ENCODE results near the gene PALD1.

Gene PALD1

GRCh38 chr10:70458329-70459060, 20.1 kb upstream of the PALD1 start:
- DNase-seq = peak; percentile 84

DNA sequence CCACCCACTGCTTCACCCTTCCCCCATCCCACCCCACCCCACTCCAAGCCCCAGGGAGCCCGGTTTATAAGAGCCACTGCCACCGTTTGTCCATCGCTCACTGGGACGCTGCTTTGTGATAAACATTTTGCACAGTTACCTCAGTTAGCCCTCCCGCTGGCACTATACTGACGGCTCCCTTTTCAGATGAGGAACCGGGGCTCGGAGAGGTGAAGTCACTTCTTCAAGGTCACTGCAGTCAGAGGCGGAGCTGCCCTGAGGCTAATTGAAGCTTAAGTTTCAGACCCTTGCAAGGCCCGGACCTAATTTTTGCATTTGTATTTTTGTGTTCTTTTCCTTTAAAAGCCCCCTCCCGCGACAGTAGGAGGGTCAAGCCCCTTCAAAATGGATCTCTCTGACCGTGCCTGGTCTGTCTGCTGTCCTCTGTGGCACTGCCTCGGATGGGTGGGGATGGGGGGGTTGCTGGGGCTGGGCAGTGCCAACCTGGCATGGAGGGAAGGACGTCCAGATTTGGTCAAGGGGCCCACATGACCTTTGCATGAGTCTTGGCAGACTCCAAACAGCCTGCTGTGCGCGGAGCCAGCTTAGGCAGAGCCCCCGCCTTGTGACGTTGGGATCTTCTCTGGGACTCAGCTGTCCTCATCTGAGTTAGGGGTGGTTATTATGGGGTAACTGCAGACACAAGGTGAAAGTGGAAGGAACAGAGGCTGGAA, 19.4 kb upstream of the PALD1 start:
- DNase-seq = no peak

GRCh38 chr10:70459774-70460490, 18.6 kb upstream of the PALD1 start:
- no peak for DNase-seq

DNA sequence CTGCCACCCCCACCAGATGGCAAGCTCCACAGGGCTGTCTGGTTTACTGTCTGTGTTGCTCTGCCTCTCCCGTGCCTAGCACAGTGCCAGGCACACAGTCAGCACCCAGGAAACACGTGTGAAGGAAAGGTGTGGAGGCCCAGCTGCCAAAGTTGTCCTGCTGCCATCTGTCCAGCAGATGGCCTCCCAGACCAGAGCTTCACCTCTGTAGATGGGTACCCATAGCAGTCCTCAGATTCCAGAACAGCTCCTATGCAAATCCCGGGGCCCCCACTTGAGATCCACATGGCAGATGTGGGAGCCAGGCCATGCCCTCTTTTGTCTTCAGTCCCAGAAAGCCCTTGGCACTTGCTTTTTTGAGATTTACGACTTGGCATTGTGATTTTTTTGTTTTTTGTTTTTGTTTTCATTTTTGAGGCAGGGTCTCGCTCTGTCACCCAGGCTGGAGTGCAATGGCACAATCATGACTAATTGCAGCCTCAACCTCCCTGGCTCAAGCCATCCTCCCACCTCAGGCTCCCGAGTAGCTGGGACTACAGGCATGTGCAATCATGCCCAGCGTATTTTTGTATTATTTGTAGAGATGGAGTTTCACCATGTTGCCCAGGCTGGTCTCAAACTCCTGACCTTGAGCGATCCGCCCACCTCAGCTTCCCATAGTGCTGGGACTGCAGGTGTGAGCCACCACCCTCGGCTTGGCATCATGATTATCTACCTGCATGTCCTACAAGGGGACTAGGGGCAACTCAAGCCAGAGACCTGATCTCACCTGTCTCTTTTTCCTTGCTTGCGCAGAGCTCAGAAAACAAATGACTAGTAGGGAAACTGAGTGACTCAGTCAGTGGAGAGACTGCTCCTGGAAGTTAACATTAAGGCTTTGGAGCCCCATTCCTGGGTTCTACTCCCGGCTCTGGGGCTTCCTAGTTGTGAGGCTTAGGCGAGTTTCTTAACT, 16.9 kb upstream of the PALD1 start:
- peak; percentile 43 for DNase-seq

DNA sequence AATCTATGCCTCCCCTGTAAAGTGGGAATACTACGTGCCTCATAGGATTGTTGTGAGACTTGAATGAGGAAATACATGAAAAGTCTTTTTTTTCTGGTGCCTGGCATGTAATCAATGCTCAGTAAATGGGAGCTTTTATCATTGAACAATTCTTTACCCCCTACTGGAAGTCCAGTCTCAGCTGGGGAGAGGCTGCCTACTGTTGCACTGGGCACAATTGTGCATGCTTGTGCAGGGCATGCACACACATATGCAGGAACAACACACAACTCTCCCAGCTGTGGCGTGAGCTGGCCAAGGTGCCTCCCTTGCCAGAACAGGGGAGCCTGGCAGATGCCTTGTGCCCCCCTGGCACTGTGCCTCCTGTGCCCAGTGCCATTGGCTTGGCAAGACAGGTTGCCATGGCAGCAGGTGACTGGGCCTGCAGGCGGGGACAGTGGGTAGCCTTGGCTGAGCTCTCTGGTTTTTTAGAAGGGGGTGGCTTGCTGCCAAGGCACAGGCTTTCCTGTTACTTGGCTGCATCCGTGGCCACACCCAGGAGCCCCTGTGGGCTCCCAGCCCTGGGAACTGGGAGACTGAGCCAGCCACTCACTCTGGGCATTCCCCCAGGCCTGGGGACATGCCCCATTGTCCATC, 16.1 kb upstream of the PALD1 start:
- DNase-seq = peak; percentile 52

DNA sequence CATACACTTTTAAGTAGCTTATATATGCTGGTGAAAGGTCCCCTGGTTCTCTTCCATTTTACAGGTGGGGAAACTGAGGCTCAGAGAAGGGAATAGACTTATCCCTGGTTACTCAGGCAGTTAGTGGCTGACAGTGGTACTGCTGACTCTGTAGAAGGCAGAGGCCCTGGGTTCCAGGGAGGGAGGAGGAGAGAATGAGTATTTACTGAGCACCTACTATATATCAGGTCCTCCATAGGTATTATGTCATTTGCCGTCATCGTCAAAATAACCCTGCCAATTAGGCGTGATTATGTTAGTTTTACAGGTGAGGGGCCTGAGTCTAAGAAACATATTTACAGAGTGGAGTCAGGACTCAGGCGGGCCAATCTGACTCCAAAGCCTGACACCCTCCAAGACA, 13.3 kb upstream of the PALD1 start:
- DNase-seq = no peak

DNA sequence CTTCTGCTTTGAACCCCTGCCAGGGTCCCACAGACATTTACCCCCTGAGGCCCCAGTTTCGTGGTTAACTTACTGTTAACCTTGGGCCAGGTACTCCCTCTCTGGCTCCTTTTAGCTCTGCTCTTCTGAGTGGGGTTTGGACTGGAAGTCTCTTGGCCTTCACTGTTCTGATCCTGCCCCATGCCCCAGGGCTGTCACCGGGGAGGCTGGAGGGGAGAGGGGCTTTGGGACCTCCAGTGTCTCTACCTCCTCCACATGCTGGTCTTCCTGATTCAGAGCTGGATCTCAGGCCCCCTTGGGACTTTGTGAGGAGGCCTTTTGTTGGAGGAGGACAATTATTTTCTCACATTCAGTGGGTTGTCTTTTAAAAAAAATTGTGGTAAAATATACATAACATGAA, 12.7 kb upstream of the PALD1 start:
- no peak for DNase-seq

DNA sequence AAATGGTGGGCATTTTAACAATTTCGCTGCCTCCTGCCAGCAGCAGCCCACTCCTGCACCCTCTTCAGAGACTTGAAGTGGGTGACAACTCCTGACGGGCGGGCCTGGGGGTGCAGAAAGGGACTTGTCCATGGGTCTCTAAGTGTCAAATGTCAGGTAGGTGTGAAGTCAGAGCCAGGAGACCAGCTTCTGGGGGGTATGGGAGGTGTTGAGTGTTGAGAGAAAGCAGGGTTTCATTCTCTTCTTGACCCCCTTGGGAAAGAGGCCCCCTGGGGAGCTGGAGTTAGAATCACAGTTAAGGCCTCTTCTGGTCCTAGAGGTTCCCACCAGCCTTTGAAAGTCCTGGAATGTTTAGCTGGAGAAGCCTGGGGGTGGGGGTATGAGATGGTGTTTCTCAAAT, 11.6 kb upstream of the PALD1 start:
- DNase-seq = no peak

DNA sequence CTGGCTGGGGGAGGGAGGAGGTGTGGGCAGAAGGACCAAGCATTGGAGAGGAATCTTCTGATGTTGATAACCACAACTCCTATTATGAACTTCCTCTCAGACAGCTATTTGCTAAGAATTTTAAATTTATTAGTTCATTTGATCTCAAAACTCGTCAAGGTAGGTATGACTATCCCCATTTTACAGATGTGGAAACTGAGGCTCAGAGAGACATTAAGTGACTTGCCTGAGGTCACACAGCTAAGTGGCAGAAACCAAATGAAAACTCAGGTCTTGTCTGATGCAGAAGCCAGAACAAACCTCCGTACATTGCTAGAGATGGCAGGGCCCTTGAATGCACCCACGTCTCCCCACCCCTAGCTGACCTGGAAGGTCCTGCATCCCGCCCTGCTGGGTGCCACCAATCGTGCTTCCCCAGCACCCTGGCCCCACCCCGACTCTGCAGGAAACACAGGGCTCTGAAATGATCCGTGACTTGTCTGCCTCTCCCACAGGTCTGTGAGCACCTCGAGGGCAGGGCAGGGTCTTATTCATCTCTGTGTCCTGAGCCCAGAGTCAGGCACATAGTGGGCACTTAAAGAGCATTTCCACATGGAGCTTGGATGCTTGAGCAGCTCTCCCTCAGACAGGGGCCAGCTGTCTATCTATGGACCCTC, 5.6 kb upstream of the PALD1 start:
- DNase-seq = no peak

GRCh38 chr10:70474780-70475179, 3.8 kb upstream of the PALD1 start:
- no peak for DNase-seq

- DNase-seq = no peak
These were observed 2.9 kb upstream of the PALD1 start for GRCh38 chr10:70475661-70476060.

DNA sequence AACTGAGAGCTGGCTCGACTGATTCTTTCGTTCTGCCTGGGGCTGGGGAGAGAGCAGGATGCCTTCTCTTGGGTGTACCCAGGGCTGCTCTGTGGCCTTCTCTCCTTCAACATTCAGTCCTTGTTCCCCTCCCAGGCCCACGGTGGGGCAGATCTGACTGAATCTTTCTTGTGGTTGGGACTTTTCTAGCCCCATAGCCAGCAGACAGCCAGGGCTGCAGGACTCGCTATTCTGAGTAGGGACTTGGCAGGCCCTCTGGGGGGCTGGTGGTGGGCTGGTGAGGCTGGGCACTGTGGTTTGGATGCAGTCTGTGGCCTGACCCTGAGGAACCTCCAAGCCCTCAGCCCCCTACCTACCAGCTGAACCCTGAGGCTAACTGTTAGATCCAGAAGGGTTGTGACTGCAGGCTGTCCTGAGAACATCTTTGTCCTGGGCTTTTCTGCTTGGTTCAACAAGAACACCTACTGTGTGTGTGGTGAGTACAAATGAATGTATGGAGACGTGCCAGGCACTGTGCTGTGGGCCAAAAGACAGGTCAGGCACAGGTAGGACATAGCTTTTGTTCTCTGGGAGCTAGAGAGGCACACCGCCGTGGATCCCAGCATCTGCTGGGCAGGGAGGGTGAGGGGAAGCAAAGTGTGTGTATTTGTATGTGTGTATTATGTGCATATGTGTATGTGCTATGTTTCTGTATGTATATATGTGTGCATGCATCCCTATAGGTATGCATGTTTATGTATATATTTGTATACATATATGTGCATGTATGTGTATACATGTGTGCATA, 2.1 kb upstream of the PALD1 start:
- no peak for DNase-seq

- DNase-seq = no peak
These were observed 855 bp upstream of the PALD1 start for GRCh38 chr10:70477661-70478162.

GRCh38 chr10:70479165-70479581, 606 bp downstream of the PALD1 start:
- DNase-seq = no peak

GRCh38 chr10:70479626-70480238, 1.2 kb downstream of the PALD1 start:
- no peak for DNase-seq

DNA sequence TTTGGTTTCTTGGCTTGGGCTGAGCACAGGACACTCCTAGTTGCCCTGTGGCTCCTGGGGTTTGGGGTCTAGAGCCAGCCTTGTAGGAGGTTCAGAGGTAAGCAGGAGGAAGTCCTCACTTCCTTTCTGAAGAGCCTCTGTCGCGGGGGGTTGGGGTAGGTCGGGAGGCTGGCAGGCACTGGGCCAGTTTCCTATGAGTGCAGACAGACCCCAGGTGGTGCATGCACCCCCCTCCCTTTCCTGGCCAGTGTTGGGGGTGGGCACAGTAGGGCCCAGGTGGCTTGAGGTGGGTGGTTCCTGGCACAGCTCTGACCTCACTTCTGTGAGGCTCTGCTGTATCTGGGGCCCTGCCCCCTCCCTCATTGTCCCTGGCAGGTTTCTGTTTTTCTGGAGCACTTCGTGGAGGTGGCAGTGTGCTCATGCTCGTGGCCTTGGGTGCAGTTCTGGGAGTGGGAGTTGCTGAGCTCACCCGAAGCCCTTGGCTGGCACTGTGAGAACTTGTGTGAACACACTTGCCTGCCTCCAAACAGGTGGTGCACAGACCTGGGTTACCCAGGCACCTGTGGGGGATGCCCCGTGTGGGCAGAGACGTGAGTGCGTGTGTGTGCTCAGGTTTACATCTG, 1.8 kb downstream of the PALD1 start:
- no peak for DNase-seq

DNA sequence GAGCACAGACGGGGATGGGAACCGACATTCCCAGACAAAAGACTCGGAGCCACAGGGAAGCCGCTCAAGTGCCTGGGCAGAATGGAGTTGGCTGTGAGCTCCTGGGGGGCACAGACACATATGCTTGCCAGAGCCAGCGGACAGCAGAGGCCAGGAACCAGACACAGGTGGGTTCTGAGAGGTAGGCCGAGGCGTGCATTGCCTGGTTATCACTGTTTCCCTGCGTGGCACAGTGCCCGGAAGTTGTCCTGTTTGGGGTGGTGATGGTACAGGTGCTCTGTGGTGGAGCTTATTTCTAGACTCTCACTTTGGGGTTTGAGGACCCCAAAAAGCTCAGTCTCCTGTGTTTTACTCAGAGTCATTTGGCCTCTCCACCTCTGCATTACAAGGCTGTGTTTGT, 2.5 kb downstream of the PALD1 start:
- no peak for DNase-seq

GRCh38 chr10:70481831-70482530, 3.4 kb downstream of the PALD1 start:
- no peak for DNase-seq
